Activated CD4-positive, alpha-beta T cell treated with anti-CD3 and anti-CD28 coated beads, Interleukin-2, amount 50 U/mL, for 48 hours (primary cell): ENCODE results near the gene FAM168B.

Experiments used
- DNase-seq, 2 experiments: peaks; one replicate each; pipeline ENCODE4 v3.0.0-alpha.2; 2020

Gene FAM168B

GRCh38 chr2:131016826-131017741, 76.2 kb downstream of the FAM168B start:
- DNase-seq = no peak

- DNase-seq = no peak
Measured at GRCh38 chr2:131015764-131016163, 77.5 kb downstream of the FAM168B start.

GRCh38 chr2:131014141-131014540, 79.1 kb downstream of the FAM168B start:
- no peak for DNase-seq

- DNase-seq = no peak
Measured at GRCh38 chr2:131011486-131011885, 81.8 kb downstream of the FAM168B start.

GRCh38 chr2:131010566-131010965, 82.7 kb downstream of the FAM168B start:
- no peak for DNase-seq

- no peak for DNase-seq
Measured at GRCh38 chr2:131009713-131010475, 83.4 kb downstream of the FAM168B start.

- no peak for DNase-seq
Measured at GRCh38 chr2:131008967-131009366, 84.3 kb downstream of the FAM168B start.

- no peak for DNase-seq
Measured at GRCh38 chr2:131006561-131006960, 86.7 kb downstream of the FAM168B start.

GRCh38 chr2:131005216-131005935, 87.9 kb downstream of the FAM168B start:
- DNase-seq = no peak

- no peak for DNase-seq
Measured at GRCh38 chr2:131004446-131005209, 88.6 kb downstream of the FAM168B start.

GRCh38 chr2:130998561-130998960, 94.7 kb downstream of the FAM168B start:
- DNase-seq = no peak
